Kidney (tissue), 22 donors: ENCODE measurements around the gene ITIH1. TPM values are rescaled to one million over a fixed set of nuclear protein-coding genes. Genes with fewer than 3 reads are reported as not detected.
"Not testable (repeated sequence)": the region's sequence is repeated elsewhere in the genome, so short reads cannot be mapped to it uniquely, and the experiment has no call there.

Experiments
- DNase-seq, 5 donors: peaks; one replicate each; pipeline ENCODE4 v3.0.0-alpha.2; 2013 to 2020
- FAIRE-seq: peaks from 2 replicates; lab custom pipeline; 2012; peaks lifted over from hg19 to GRCh38; lab: Jason Lieb, UNC
- H3K27ac ChIP-seq, 2 donors: one replicate each; pipeline ENCODE4 v1.7.0; 2013; ENCODE audit warnings: low read depth in 2 of 2, low read length in 2 of 2, inconsistent platforms in 1 of 2
- H3K27me3 ChIP-seq: one replicate; pipeline ENCODE4 v1.7.1; 2013; ENCODE audit warnings: low read length, inconsistent platforms; ENCODE audit not compliant: control insufficient read depth, insufficient read depth
- H3K36me3 ChIP-seq, 3 donors: one replicate each; pipeline versions ENCODE4 v1.7.0 to v1.7.1; 2013; ENCODE audit warnings: low read length in 3 of 3, control low read depth in 1 of 3, inconsistent platforms in 1 of 3; ENCODE audit not compliant: insufficient read depth in 3 of 3, control insufficient read depth in 2 of 3
- H3K4me1 ChIP-seq, 3 donors: one replicate each; pipeline versions ENCODE4 v1.7.0 to v1.7.1; 2013; ENCODE audit warnings: low read length in 3 of 3, inconsistent platforms in 1 of 3, low read depth in 1 of 3; ENCODE audit not compliant: control insufficient read depth in 2 of 3, insufficient read depth in 2 of 3
- H3K4me3 ChIP-seq, 3 donors: one replicate each; pipeline versions ENCODE4 v1.7.0 to v1.8.1; 2013; ENCODE audit warnings: low read length in 3 of 3, control low read depth in 1 of 3, inconsistent platforms in 1 of 3
- H3K9ac ChIP-seq, 3 donors: one replicate each; pipeline versions ENCODE4 v1.7.0 to v1.7.1; 2013; ENCODE audit warnings: low read length in 3 of 3, control low read depth in 1 of 3, inconsistent platforms in 1 of 3
- H3K9me3 ChIP-seq, 3 donors: one replicate each; pipeline versions ENCODE4 v1.7.0 to v1.7.1; 2013; ENCODE audit warnings: low read length in 3 of 3, control low read depth in 1 of 3, inconsistent platforms in 1 of 3; ENCODE audit not compliant: control insufficient read depth in 2 of 3, insufficient read depth in 1 of 3
- CTCF ChIP-seq: IDR thresholded peaks from 3 replicates; pipeline ENCODE4 v1.5.1; 2012; ENCODE audit warnings: mild to moderate bottlenecking, moderate library complexity, borderline replicate concordance; ENCODE audit not compliant: insufficient read depth; ENCODE audit errors: extremely low read depth
- intact Hi-C: fragments of 100-400 bp; cut with DNase I; formaldehyde crosslinking; loops from one replicate; pipeline ENCODE4 v1.11.1; 2022
- long read RNA-seq, 10 donors: library from polyadenylated mRNA in 1 of 10; unstranded in 1 of 10; transcript quantifications; one replicate each; pipeline ENCODE4 v2.0.0 and lab custom pipeline, GENCODE V29; 2021 to 2026
- polyA plus RNA-seq: library from polyadenylated mRNA; stranded (reverse); fragments of 350-450 nt; fragmentation: Illumina TruSeq; extraction: RNeasy Lipid Tissue Mini Kit (QIAGEN cat#74804); gene quantifications from one replicate; pipeline ENCODE4 v1.2.3, GENCODE V29; 2014; ENCODE audit warnings: low read depth, low replicate concordance; ENCODE audit not compliant: insufficient read depth
- total RNA-seq: library from RNA; stranded (reverse); fragmentation: NEBNext Ultra II Directional; extraction: Animal tissue kit (Norgen Biotek cat#: 25700); gene quantifications from one replicate; pipeline ENCODE4 v1.2.1, GENCODE V29; 2021
- donor health status: control.
- donor health status: control.
- donor health status: control.
- donor health status: control.
- donor health status: control.
- donor health status: DM: yes; HTN: yes; CAD: no.
- donor health status: Normal renal cell carcinoma (clear cell type).

The ITIH1 gene, protein sequence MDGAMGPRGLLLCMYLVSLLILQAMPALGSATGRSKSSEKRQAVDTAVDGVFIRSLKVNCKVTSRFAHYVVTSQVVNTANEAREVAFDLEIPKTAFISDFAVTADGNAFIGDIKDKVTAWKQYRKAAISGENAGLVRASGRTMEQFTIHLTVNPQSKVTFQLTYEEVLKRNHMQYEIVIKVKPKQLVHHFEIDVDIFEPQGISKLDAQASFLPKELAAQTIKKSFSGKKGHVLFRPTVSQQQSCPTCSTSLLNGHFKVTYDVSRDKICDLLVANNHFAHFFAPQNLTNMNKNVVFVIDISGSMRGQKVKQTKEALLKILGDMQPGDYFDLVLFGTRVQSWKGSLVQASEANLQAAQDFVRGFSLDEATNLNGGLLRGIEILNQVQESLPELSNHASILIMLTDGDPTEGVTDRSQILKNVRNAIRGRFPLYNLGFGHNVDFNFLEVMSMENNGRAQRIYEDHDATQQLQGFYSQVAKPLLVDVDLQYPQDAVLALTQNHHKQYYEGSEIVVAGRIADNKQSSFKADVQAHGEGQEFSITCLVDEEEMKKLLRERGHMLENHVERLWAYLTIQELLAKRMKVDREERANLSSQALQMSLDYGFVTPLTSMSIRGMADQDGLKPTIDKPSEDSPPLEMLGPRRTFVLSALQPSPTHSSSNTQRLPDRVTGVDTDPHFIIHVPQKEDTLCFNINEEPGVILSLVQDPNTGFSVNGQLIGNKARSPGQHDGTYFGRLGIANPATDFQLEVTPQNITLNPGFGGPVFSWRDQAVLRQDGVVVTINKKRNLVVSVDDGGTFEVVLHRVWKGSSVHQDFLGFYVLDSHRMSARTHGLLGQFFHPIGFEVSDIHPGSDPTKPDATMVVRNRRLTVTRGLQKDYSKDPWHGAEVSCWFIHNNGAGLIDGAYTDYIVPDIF
- 0.22 TPM for total RNA-seq
- not detected for polyA plus RNA-seq
- long read RNA-seq, donor 1 = 0 reads
- long read RNA-seq, donor 2, partial matches to known transcripts = 0 of 2 reads
- long read RNA-seq, donor 2, other reads (novel, unspliced or antisense) = 0 of 2 reads
- long read RNA-seq, donor 3, partial matches to known transcripts = 0 of 1 reads
- long read RNA-seq, donor 3, other reads (novel, unspliced or antisense) = 0 of 1 reads
- long read RNA-seq, donor 4, partial matches to known transcripts = 0 of 1 reads
- long read RNA-seq, donor 4, other reads (novel, unspliced or antisense) = 0 of 1 reads
- long read RNA-seq, donor 5 = 0 reads
- long read RNA-seq, donor 6 = 0 reads
- long read RNA-seq, donor 7 = 0 reads
- long read RNA-seq, donor 8 = 0 reads
- long read RNA-seq, donor 9 = 0 reads
- long read RNA-seq, donor 10 = 0 reads

- Histone ChIP-seq H3K4me3 (no peak within 1 kb of the TSS), H3K9me3 (no peaks in the 10 kb centered on the region), H3K27me3 (no peaks in the 10 kb centered on the region), H3K27ac (no peak within 1 kb of the TSS), H3K4me1 (no peaks in the 10 kb centered on the region), H3K36me3 (no peaks in the 10 kb centered on the region), H3K9ac (no peak within 1 kb of the TSS)
- DNase-seq = peak in 3 of 5 donors; percentile 5 to 65 (median 24)
- intact Hi-C loops = no loop called here
- FAIRE-seq = no peak
- no peak for TF ChIP-seq CTCF
Observed at GRCh38 chr3:52777127-52777958, at the start of gene ITIH1. Gene ITIH1 (plus strand): TSS chr3:52777599. CDS start chr3:52777616, 17 bp downstream.

GRCh38 chr3:52728753-52729152 lies 48.6 kb upstream of the ITIH1 start:
- H3K9me3 ChIP-seq, H3K9ac ChIP-seq, intact Hi-C loops, H3K27me3 ChIP-seq, H3K27ac ChIP-seq, FAIRE-seq, H3K4me1 ChIP-seq, DNase-seq, H3K4me3 ChIP-seq: not testable (repeated sequence)
- H3K36me3 ChIP-seq = peaks cover 5 to 26% (median 10%) of the 10 kb centered on the region in 3 donors

DNA sequence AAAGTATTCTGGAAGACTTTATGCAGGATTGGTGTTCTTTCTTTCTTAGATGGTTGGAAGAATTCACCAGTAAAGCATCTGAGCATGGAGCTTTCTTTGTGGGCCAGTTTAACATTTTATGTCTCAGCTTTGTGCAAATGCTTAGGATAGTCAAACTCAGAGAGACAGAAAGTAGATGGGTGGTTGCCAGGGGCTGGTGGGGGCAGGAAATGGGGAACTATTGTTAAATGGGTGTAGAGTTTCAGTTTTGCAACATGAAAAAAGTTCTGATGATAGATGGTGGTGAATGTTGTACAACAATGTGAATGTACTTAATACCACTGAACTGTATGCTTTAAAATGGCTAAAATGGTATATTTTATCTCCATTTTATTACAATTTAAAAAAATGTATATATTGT lies 46.7 kb upstream of the ITIH1 start:
- Histone ChIP-seq H3K27ac (no peak overlapping the region), H3K27me3 (no peaks in the 10 kb centered on the region), H3K4me1 (no peaks in the 10 kb centered on the region), H3K36me3 (peaks cover 6 to 26% (median 11%) of the 10 kb centered on the region in 3 donors), H3K9me3 (no peaks in the 10 kb centered on the region), H3K4me3 (no peak overlapping the region), H3K9ac (no peak overlapping the region)
- intact Hi-C loops = no loop called here
- no peak for FAIRE-seq
- DNase-seq = no peak
- TF ChIP-seq CTCF = no peak
